Epidermal melanocyte (primary cell): Measurements from ENCODE around the gene MAML2.

Experiments used
- DNase-seq: peaks from one replicate; pipeline ENCODE4 v3.0.0; 2011; ENCODE audit warnings: low spot score; ENCODE audit not compliant: insufficient read length

MAML2 gene

DNA sequence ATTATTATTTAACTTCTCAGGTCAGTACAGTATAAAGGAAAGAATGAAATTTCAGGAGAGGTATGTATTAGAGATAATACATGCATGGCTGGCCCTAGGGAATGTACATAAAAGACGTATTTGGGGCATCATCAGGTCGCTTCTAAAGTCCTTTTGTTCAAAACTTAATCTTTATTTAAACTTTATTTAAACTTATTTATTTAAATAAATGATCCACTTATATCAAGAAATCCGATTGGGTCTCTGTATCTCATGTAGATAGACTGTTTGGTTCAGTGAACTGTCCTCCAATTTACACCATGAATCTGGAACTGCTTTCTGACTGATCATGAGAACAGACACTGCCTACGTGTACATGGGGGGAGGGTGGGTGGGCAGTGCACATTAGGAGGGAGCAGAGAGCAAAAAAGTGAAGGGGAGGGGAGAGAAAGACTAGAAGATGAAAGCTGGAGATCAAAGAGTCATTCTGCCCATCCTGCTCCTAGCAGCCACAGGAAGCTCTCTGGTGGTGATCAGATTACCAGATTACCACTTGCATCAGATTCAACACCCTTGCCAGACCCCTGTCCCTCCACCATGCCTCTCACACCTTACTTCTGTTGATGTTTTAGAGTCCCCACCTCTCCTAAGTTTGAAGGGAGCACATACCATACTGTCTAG, 327.0 kb downstream of the MAML2 start:
- no peak for DNase-seq

DNA sequence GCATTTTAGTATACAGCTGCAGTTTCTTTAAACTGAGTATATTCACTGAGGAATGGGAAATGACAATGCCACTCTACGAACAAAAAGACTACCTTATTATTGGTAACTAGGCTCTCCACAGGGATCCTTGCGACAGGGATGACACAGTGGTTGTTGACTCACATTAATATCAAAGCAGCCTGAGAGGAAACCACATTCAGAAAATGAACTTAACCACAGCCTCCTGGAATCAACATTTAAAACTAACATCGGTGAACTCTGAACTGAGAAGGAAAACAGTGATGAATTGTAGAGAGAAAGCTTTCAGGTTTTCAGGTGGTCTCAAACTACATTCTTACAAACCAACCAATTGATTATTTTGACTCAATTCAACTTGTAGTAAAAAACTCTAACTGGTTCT, 328.8 kb downstream of the MAML2 start:
- DNase-seq = no peak

DNA sequence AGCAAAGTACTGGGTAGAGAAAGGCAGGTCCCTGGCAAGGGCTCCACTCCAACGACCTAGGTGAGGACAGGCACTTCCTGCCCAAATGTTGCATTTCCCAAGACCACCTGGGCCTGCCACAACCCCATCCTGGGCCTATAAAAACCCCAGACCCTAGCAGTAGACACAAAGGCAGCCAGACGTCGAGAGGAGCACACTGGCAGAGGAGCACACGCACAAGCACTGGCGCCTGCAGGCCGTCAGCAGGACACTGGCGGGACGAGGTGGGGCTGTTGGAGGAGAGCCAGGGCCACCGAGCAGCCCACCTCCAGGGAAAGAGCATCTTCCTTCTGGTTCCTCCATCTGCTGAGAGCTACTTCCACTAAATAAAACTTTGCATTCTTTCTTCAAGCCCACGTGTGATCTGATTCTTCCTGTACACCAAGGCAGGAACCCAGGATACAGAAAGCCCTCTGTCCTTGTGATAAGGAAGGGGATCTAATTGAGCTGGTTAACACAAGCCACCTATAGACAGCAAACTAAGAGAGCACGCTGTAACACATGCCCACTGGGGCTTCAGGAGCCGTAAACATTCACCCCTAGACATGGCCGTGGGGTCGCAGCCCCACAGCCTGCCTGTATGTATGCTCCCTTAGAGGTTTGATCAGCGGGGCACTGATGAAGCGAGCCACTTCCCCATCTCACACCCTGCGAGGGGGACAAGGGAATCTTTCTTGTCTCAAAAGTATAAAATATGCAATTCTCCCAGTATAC, 329.4 kb downstream of the MAML2 start:
- no peak for DNase-seq

DNA sequence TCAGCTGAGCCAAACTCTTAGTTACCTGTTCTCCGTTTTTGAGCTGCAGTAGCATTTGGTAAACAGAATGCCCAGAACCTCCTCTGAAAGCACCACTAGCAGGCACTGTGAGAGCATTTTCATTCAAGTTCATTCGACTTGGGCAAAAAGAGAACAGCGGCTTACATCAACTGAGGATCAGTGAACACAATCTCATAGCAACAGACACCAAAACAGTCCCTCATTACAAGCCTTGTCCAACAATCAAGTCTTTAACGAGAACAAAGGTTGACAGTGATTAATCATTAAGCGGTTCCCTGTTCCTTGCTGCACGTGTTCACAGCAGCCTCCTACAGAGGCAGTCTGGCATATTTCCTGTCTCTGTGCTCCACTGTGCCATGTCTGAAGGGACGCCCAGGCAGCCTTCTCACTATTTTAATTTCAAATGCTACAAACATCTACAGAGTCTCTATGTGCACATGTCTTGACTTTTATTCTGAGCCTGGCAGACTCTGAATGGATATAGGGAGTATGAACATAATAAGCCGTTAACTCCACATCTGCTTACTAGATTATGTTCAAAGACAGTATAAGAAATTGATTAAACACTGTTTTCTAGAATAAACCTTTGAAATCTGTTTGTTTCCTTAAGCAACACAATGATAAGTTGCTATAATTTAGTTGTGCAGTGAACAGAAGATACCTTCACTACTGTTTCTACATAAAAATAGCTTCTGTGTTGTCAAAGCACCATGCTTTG, 330.7 kb downstream of the MAML2 start:
- peak; percentile 78 for DNase-seq

DNA sequence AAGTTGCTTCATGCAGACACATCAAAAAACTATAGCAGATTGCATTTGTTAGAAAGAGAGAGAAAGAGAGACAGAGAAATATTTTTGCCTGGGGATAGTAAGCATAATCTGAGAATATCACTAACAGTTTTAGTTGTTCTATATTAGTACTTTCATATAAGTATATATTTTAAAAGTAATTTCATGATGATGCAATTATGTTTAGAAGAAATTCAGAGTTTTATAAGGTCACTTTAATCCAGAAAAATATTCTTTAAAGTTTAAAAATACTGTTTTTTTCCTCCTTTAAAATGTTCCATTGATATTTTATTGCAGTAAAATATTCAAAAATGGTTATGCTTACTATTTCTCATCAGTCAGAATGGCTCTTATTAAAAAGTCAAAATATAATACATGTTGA, 332.3 kb downstream of the MAML2 start:
- DNase-seq = no peak

DNA sequence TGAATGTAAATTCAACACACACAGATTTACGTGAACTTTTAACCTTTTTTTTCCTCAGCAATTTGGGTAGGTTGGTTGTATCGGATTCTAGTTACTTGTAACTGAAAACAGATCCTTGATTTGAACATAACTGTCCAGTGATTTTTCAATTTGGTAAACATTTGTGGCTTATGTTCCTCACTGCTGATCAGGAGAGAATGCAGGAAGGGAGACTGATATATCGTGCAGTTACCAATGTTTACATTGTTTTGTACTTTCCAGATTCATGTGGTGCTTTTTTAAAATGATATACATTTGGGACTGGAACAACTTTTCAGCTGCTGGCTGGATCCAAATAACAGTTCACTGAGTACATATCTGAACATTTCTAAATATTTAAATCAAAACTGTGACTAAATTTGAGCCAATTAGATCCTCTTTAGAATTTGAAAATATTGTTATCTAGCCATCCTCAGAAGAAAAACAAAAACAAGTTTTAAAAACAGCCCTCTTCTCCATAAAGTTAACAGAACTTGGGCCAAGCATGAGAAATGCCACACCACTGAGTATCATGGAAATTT, 334.8 kb downstream of the MAML2 start:
- no peak for DNase-seq

DNA sequence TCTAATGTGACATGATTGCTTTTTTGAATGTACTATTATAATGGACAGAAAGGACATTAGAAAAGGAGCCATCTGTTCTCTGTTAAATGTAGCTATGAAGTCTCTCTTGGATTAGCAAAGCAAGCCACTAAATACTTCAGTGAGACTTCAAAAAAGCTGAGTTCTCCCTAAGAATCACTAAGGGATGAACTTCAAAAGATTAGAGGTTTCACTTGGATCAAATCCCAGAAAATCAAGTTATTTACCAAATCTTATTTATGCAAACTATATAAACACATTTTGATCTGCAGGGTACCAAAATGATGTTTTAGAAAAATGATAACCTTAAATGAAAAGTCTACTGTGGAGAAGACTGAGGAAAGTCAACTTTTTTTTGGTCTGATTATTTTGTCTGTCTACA, 337.0 kb downstream of the MAML2 start:
- no peak for DNase-seq

DNA sequence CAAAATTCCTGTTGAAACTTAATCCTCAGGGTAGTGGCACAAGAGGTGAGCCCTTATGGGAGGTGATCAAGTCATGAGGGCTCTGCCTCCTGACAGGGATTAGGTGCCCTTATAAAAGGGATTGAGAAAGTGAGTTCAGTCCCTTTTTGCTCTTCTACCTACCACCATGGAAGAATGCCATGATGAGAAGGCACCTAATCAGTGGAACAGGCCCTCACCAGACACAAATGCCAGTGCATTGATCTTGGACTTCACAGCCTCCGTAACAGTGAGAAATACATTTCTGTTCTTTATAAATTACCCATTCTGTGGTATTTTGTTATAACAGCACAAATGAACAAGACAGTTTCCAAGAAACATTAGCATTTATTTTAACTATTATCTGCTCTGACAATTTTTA, 338.1 kb downstream of the MAML2 start:
- no peak for DNase-seq

DNA sequence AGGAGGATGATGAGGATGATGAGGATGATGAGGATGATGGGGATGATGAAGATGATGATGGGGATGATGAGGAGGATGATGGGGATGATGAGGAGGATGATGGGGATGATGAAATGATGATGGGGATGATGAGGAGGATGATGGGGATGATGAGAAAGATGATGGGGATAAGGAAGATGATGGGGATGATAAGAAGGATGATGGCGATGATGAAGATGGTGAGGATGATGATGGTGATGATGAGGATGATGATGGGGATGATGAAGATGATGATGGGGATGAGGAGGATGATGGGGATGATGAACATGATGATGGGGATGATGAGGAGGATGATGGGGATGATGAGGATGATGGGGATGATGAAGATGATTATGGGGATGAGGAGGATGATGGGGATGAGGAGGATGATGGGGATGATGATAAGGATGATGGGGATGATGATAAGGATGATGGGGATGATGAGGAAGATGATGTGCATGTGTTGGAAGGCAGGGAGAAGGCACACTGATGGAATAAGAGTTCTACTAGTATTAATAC, 340.2 kb downstream of the MAML2 start:
- DNase-seq = no peak

DNA sequence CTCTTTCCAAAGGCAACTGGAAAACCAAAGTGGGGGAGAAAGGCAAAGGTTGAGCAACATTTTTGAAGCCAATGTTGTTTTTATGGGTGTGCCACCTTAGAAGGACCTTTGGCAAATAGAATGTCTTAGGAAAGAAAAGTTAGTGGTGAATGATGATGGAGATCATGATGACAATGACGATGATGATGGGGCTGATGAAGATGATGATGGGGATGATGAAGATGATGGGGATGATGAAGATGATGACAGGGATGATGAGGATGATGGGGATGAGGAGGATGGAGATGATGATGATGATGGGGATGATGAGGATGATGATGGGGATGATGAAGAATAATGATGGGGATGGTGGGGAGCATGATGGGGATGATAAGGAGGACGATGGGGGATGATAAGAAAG, 340.7 kb downstream of the MAML2 start:
- no peak for DNase-seq

DNA sequence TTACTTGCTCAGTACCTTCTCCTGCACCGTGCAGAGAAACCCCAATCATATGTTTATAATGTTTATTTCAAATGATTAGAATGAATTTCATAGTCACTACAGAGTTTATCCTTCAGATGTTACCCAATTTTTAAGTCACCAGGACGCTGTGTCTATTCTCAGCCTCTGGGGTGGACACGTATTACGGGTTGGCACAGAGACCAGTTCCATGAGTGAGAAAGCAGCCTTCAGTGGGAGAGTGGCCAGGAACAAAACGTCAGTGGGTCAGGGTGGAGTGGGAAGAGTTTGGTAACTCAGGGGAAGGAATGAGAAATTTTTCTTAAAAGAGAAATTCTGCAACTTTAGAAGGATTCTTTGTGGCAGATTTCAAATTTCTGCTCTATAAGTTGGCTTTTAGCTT, 342.0 kb downstream of the MAML2 start:
- no peak for DNase-seq

DNA sequence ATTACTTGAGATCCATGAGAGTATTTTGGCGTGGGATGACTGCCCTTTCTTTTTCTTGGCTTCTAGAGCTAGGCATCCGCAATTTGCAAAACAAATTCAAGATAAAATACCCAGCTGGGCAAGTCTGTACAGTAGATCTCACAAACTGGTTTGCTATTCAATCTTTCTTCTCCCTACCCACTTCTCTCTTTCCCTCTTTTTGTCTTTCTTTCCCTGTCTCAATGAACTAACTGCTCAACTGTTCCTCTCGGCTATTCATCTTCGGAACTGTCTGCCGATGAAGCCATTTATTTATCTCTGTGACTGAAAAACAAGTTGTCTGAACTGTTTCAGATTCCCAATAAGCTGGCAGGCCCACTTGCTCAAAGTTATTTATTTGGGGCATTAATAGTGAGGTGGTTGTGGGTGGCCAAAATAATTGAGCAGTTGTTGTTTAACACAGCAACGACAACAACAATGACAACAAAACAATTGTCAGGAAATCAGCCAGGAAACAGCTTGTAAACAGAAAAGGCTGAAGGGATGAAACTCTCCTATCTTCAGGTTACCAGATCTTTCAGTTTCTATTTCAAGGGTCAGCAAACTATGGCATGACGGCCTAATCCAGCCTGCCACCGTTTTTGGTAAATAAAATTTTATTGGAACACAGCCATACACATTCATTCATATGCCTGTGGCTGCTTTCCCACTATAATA, 343.1 kb downstream of the MAML2 start:
- DNase-seq = no peak

DNA sequence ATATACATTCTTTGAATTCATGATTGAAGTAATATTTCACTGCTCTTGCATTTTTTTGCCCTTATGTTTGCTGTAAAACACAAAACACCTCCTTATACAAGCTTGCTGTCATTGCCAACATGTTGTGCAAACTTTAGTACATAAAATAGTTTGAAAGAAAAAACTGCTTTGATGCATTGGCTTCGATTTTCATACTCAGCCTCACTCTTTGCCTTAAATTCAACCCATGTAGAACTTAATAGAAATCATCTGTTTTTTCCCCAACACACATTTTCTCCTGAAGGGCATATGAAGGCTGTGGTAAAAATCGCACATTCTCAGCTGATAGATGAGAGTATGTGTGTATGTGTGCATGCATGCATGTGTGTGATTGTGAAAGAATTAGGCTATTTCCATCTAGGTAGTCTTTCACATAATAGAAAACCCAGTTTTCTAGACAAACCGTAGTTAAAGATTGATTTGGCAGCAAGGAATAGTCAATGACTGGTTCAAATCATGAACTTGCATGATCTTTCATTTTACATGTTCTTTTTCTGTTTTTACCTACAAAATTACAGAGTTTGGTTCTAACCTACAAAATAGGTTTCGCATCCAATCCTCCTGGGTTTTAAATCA, 346.3 kb downstream of the MAML2 start:
- DNase-seq = no peak

DNA sequence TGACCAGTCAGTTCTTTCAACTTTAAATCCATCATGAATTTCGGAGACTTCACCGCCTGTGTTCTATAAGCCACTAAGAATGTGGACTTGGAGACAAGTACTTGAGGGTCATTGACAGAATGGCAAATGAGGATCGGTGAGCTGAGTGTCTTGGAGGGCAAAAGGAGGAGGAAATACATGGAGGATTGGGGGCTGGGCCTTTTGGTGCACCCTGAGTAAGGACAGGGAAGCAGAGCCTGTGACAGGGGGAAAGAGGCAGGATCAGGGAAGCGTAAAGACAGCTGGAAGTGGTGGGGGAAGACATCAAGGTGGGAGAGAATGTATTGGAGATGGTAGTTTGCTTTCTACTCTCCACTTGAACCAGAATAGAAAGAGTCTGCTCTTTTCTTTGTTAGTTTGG, 348.7 kb downstream of the MAML2 start:
- no peak for DNase-seq

DNA sequence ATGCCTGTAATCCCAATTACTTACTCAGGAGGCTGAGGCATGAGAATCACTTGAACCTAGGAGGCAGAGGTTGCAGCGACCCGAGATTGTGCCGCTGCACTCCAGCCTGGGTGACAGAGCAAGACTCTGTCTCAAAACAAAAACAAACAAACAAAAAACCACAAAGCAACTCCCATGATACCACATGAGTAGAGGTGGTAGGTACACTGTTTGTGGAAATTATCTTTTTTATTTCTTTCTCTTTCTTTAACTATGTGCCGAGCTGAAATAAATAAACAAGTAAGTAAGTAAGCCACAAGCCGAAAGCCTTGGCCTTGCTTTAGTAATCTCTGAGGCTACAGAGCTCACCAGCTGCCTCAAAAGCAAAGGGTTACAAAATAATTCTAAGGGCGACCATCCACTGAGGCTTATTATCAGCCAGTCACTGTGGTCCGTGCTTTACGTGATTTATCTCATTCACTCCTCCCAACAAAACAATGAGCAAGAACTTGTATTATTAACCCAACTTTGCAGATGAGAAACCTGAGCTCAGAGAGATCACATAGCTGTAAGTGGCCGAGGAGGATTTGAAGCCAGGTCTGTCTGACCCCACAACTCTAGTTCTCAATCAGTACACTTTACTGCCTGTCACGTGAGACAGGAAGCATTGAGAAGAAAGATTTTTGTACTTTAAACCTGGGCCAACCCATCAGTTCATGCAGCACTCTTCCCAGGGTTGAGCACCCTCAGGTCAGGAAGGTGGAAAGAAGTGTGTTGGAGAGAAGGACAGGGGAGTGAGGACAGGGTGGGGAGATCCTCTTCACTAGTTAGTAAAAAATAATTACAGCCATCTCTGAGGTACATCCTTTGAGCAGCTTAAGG, 349.3 kb downstream of the MAML2 start:
- no peak for DNase-seq

DNA sequence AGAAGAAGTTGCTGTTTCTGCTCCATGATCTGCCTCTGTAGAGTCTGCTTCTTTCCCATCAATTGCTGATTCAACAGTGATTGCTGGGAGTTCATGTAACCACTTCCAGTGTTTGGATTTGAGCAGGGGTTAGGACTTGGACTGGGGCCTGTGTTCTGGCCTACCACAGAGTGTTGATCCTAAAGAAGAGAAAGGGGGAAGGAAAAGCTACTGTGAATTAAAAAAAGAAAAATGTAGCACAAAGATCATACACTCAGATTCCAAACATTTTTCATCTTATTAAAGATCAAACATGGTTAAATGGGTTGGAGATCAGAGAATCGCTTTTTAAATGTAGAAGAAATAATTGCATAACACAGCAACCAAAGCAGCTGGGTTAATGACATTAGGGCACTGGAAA, 351.4 kb downstream of the MAML2 start:
- DNase-seq = no peak

DNA sequence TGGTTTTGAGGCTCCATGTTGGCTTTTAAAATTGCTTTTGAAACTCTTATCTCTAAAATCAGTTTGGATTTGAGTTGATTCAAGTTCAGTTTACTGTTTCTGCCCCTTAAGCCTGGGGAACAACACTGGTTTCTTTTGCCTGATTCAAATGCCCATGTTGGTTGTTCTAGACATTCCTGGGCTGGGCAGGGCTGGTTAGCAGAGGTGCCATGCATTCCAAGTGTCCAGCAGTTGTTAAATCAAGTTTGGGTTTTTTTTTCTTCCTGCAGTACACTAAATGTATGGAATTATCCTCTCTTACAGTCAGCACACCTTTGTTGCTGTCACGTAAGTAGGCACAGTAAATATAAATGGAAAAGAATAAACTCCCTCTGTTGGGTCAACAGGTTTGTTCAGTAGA, 351.9 kb downstream of the MAML2 start:
- no peak for DNase-seq

DNA sequence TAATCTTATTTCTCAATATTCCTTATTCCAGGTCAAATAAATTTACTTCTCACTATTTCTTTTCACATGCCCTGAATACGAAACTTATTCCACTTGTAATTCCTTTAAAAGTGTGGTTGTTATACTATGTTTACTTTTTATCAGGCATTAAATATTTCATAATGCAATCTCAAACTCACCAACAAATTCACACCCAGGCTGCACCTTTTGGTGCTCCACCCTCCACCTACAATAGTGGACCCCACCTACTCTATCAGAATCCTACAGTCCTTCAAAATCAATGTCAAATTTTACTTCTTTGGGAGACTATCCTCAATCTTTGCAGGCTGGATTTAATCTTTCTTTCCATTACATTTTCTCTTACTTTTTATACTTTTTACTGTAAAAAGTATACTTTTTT, 353.2 kb downstream of the MAML2 start:
- DNase-seq = no peak

DNA sequence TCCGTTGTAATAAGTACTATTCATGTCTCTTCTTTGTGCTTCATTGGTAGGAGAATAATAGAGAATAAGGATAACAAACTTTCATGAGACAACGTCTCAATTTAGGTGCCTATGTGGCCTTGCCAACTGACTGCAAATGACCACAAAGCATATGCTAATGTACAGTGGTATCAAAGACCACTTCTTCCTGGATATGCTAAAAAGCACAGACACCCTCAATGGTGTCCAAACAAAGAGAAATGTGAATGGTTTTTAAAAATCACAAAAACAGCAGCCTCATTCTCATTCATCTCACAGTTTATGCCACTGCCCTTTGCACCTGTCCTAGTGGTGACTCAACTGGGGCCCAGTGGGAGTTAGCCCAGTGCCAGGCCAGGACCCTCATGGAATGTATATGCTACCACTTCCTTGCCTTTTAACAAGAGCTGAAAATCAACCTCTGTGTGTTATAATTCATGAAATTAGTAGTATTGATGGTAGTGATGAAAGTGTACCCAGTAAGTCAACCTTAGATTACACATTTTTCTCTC, 353.9 kb downstream of the MAML2 start:
- no peak for DNase-seq
